NCI-H82 (cell line): Measurements from ENCODE around the gene PALS2.

ENCODE experiments used
- DNase-seq: peaks from one replicate; lab custom pipeline; 2025; lab: John Stamatoyannopoulos, UW

The PALS2 gene

GRCh38 chr7:24587853-24588252 is 14.6 kb downstream of the PALS2 start:
- peak; percentile 71 for DNase-seq

- no peak for DNase-seq
Observed at GRCh38 chr7:24591152-24591551, 17.9 kb downstream of the PALS2 start.

DNA sequence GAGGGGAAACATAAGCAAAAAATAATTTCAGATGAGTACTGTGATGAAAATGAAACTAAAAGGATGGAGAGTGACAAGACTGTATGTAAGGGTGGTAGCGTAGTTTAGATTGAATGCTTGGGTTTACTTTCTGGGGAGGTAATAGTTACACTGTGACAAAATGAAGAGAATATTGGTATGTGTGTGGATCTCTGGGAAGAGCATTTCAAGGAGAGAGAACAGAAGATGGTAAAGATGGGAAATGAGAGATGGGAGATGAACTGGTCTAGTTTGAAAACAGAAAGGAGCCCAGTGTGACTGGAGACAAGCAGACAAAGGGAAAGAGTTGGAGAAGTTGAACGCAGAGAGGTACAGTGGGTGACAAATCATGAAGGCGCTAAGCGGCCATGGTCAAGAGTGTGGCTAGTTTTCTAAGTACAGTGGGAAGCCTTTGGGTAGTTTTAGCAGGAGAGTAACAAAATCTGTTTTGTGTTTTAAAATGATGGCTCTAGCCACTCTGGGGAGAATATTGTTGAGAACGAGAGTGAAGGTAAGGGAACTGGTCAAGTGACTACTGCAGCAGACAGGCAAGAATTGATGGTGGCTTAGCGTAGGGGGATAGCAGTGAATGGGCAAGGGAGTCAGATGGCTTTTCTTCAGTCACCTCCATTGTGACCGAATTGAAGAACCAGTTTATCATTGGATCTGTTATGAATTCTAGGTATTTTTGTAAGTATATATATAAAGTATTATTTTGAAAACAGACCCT is 22.6 kb downstream of the PALS2 start:
- no peak for DNase-seq

DNA sequence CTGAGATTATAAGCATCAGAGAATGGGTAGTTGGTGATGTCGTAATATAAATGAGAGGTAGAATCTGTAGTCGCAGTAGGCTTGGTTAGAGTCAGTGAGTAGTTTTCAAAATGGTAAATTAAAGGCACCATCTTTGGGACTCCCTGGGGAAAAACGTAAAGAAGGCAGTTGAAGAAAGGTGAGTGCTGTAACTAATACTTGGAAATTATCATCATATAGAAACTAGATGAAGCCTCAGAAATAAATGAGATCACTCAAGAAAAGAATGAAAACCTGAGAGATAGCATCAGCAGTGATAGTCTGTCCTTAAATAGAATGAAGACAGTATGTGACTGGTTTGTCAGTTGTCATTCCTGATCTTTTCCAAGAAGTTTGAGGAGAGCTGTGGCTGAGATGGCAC is 23.8 kb downstream of the PALS2 start:
- no peak for DNase-seq

DNA sequence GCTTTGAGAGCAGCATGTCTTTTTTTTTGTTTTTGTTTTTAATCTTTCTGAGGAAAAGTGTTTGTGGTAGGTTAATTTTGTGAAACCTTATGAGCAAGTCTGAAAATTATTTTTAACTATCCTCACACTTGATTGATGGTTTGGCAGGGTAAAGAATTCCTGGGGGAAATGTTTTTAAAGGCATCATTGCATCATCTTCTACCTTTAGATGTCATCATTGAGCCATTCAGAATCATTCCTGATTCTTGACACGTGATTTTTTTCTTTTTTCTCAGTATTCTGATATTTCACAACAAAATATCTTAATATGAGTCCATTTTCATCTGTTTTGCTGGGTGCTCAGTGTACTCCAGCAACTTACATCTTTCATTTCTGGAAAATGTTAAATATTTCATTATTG is 28.3 kb downstream of the PALS2 start:
- DNase-seq: no peak

DNA sequence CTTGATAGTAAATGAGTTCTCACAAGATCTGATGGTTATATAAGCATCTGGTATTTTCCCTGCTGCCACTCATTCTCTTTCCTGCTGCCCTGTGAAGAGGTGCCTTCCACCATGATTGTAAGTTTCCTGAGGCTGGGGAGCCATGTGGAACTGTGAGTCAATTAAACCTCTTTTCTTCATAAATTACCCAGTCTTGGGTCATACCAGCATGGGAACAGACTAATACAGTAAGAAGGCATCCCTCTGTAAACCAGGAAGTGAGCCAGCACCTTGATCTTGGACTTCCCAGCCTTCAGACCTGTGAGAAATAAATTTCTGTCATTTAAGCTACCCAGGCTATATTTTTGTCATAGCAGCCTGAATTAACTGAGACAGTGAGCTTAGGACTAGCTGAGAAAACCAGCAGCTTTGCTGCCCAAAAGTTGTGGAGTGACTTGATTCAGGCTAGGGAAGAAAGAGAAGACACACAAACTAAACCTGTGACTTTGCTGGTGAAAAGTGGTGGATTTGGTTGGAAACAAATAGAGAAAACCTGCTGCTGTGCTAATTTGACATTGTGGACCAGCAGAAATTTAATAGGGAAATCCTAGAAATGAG is 29.7 kb downstream of the PALS2 start:
- no peak for DNase-seq

DNA sequence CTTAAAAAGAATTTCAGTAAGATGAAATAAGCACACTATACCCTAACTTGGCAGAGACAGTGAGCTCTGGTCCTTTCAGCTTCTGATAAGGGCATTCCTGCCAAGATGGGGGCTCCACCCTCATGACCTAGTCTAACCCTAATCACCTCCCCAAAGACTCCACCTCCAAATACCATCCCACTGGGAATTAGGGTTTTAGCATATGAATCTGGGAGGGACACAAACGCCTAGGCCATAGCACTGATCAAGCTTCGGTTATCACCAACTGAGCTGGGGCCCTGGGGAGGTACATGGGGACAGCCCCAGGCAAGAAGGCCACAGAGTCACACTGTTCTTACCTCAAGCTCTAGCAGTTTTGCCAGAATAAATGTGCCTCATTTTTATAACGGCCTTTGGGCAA is 31.4 kb downstream of the PALS2 start:
- DNase-seq: no peak

GRCh38 chr7:24608504-24608903 is 35.3 kb downstream of the PALS2 start:
- no peak for DNase-seq

DNA sequence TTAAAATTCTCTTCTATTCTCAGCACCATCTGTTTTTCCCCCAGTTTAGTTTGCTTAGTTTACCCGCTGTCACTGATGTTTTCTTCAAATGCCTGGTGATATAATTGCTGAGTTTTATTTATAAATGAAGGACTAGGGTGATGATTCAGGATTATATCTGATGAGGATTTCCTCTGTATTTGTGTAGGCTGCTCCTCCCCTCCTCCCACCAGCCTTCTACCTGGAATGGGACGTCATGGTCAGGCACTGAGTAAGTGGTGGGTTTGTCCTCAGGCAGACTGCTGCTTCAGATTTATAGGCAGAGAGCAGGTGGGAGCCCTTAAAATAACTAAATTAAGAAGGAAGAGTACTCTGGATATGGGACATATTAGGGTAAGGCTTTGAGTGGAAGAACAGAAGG is 35.8 kb downstream of the PALS2 start:
- no peak for DNase-seq

GRCh38 chr7:24609570-24609969 is 36.3 kb downstream of the PALS2 start:
- DNase-seq: no peak

DNA sequence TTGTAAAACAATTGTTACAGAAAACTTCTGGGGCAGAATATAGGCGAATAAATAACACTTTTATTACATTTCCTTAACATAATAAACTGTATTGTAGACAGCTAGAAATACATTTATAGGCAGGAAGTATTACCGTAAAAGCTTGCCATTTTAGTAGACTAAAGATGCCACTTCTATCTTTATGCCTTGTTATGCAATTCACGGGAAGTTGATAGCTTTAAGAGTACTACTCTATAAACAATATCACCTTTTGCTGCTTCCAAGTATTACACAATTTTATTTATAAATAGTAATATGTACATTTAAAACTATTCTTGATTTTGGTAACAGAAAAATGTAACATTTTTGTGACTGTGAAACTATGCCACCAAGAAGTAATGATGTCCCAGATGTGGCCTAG is 37.9 kb downstream of the PALS2 start:
- no peak for DNase-seq

DNA sequence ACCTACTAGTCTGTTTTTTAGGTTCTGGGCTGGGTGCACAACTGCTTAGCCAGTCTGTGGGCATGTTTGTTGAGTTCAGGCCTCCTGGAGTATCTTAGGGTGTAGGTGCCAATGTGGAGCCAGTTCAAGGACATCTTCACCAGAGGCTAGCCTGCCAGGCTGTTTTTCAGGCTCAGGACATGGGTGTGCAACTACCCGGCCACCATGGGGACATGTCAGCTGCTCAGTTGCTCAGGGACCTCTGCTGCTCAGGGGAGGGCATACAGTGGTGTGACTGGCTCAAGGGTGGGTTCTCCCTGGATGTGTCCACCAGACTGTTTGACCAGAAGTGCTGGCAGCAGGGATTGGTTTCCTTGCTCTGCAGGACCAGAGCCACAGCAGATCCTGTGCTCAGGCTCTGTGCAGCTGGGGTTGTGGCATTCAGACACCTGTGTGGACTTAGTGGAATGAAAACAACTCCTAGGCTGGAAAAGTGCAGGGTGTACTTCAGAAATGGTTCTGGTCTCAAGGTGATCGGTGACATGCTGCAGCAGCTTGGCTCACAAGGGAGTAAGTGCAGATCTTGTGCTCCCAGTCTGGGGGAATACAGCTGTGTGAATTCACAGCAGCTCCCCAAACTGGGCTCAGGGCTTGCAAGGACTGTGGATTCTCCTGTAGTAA is 44.8 kb downstream of the PALS2 start:
- DNase-seq: no peak

DNA sequence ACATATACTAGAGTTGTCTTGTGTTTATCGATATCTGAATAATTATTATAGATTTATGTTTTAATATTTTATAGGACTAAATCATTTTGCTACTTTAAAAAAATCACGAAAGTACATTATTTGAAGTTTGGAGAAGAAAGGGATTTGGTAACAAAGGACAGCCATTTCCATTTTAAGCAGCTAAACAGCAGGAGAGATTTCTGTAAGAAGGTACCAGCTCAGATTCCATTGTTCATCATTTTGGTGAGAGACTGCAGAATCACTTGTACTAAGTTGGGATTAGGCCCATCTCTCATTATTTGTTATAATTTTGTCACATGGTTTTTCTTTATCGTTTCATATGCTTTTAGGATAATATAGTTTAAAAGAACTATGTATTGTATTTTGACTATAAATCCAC is 46.7 kb downstream of the PALS2 start:
- no peak for DNase-seq

DNA sequence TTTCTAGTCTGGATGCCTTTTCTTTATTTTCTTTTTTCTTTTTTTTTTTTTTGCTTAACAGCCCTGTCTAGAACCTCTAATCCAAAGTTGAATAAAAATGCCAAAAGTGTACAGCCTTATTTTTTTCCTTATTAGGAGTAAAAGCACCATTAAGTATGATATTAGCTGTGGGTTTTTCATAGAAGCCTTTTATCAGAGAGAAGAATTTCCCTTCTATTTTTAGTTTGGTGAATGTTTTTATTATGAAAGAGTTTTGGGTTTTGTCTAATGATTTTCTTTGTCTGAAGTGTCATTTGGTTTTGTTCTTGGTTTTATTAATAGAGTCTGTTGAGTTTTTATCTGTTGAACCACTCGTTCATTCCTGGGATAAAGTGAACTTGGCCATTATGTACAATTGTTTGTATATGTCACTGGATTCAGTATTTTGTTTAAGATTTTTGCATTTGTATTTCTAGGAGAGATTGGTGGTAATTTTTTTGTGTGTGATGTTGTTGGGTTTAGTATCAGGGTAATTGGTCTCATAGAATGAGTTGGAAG is 49.5 kb downstream of the PALS2 start:
- no peak for DNase-seq
